Right cardiac atrium (tissue), 5 donors: ENCODE data around the gene CD2. TPM values are rescaled to one million over a fixed set of nuclear protein-coding genes. Genes with fewer than 3 reads are reported as not detected.

Experiments
- ATAC-seq, 2 donors: fragments of 200-7000 bp; cut with Tn5 transposase; one replicate each; pipeline versions ENCODE4 v1.8.0 to v1.9.1; 2020; ENCODE audit warnings: moderate library complexity in 2 of 2, mild to moderate bottlenecking in 1 of 2
- DNase-seq, 3 donors: peaks; one replicate each; pipeline ENCODE4 v3.0.0-alpha.2; 2020
- H3K27ac ChIP-seq: one replicate; pipeline ENCODE4 v1.5.1; 2013; ENCODE audit warnings: mild to moderate bottlenecking, low read length, control low read depth, moderate library complexity
- H3K27me3 ChIP-seq: one replicate; pipeline ENCODE4 v1.6.1; 2013; ENCODE audit not compliant: control insufficient read depth, insufficient read depth
- H3K4me1 ChIP-seq: one replicate; pipeline ENCODE4 v1.6.1; 2013; ENCODE audit warnings: low read length; ENCODE audit not compliant: control insufficient read depth, insufficient read depth
- H3K4me3 ChIP-seq: one replicate; pipeline ENCODE4 v1.5.1; 2013; ENCODE audit warnings: low read length, control low read depth
- H3K9me3 ChIP-seq: one replicate; pipeline ENCODE4 v1.6.1; 2013; ENCODE audit warnings: low read length; ENCODE audit not compliant: control insufficient read depth
- WGBS: extraction: QIAGEN DNeasy Blood & Tissue Kit; methylation state at CpG from one replicate; pipeline ENCODE4 v1.1.7; 2013; 5-methylcytosine and 5-hydroxymethylcytosine counted together
- intact Hi-C, 4 donors: fragments of 100-400 bp; cut with DNase I; formaldehyde crosslinking; loops; one replicate each; pipeline versions ENCODE4 v1.11.0 to v1.14.0; 2022 to 2023
- polyA plus RNA-seq: library from polyadenylated mRNA; stranded (reverse); fragments of 200-250 nt; gene quantifications from one replicate; pipeline ENCODE4 v1.2.3, GENCODE V29; 2013
- total RNA-seq, 4 donors: library from RNA; stranded (reverse); fragmentation: NEBNext Ultra II Directional; extraction: Animal tissue kit (Norgen Biotek cat#: 25700); gene quantifications; one replicate each; pipeline ENCODE4 v1.2.1, GENCODE V29; 2021
- donor health status: healthy with polysubstance abuse.
- donor health status: DM: no; HTN: yes; CAD: no.
- donor health status: DM: no; HTN: no; CAD: no.
- donor health status: DM: no; HTN: yes; CAD: no; lungs with severe emphysema.
- donor health status: DM: yes; HTN: yes; CAD: no.

The CD2 gene
- total and polyA plus RNA-seq, 5 donors = 0.59 to 2.6 (median 0.96) TPM

GRCh38 chr1:116769104-116769452 lies 14.8 kb downstream of the CD2 start:
- no peak overlapping the region for H3K4me3 ChIP-seq
- intact Hi-C loops = no loop called here
- no peaks in the 10 kb centered on the region for H3K27me3 ChIP-seq
- 76% methylated on average over 6 of the region's 6 CpGs for WGBS
- ATAC-seq = no peak
- no peak for DNase-seq
- H3K27ac ChIP-seq = no peak overlapping the region
- H3K9me3 ChIP-seq = no peaks in the 10 kb centered on the region
- H3K4me1 ChIP-seq = no peaks in the 10 kb centered on the region

- Histone ChIP-seq H3K9me3 (no peaks in the 10 kb centered on the region), H3K27ac (no peak overlapping the region), H3K4me1 (no peaks in the 10 kb centered on the region), H3K27me3 (no peaks in the 10 kb centered on the region), H3K4me3 (no peak overlapping the region)
- DNase-seq = peak in 1 of 3 donors; percentile 48
- no peak for ATAC-seq
- 76% methylated on average over 1 of the region's 1 CpG for WGBS
- intact Hi-C loops = no loop called here
These were observed 15.3 kb downstream of the CD2 start for GRCh38 chr1:116769561-116769977.

GRCh38 chr1:116769994-116770393 lies 15.8 kb downstream of the CD2 start:
- no peak for ATAC-seq
- intact Hi-C loops = no loop called here
- Histone ChIP-seq H3K27ac (no peak overlapping the region), H3K4me1 (no peaks in the 10 kb centered on the region), H3K4me3 (no peak overlapping the region), H3K9me3 (no peaks in the 10 kb centered on the region), H3K27me3 (no peaks in the 10 kb centered on the region)
- DNase-seq = no peak
- WGBS = 91% methylated on average over 9 of the region's 9 CpGs

GRCh38 chr1:116770625-116771024 lies 16.4 kb downstream of the CD2 start:
- Histone ChIP-seq H3K27me3 (no peaks in the 10 kb centered on the region), H3K27ac (no peak overlapping the region), H3K4me1 (no peaks in the 10 kb centered on the region), H3K9me3 (no peaks in the 10 kb centered on the region), H3K4me3 (no peak overlapping the region)
- ATAC-seq (no peak), DNase-seq (no peak)
- intact Hi-C loops = no loop called here
- WGBS = 83% methylated on average over 5 of the region's 5 CpGs

- 80% methylated on average over 2 of the region's 2 CpGs for WGBS
- no peak for ATAC-seq
- H3K9me3 ChIP-seq = no peaks in the 10 kb centered on the region
These were observed 17.9 kb downstream of the CD2 start for GRCh38 chr1:116771997-116772647.

GRCh38 chr1:116772648-116773045 lies 18.4 kb downstream of the CD2 start:
- intact Hi-C loops = no loop called here
- H3K4me3 ChIP-seq = no peak overlapping the region
- H3K9me3 ChIP-seq = no peaks in the 10 kb centered on the region
- no peak overlapping the region for H3K27ac ChIP-seq
- WGBS = 56% methylated on average over 1 of the region's 1 CpG
- H3K4me1 ChIP-seq = no peaks in the 10 kb centered on the region
- no peak for ATAC-seq
- no peaks in the 10 kb centered on the region for H3K27me3 ChIP-seq
- no peak for DNase-seq

More at GRCh38 chr1:116771997-116772647, 17.9 kb downstream of the CD2 start:
- H3K27me3 ChIP-seq = no peaks in the 10 kb centered on the region
- no peak for DNase-seq
- intact Hi-C loops = no loop called here
- no peak overlapping the region for H3K4me3 ChIP-seq
- H3K4me1 ChIP-seq = no peaks in the 10 kb centered on the region
- H3K27ac ChIP-seq = no peak overlapping the region

- H3K9me3 ChIP-seq = no peaks in the 10 kb centered on the region
- H3K27me3 ChIP-seq = no peaks in the 10 kb centered on the region
- WGBS = 81% methylated on average over 29 of the region's 29 CpGs
- no peak overlapping the region for H3K4me3 ChIP-seq
- no peak for ATAC-seq
- peak in 1 of 3 donors; percentile 41 for DNase-seq
- intact Hi-C loops = no loop called here
- no peak overlapping the region for H3K27ac ChIP-seq
- H3K4me1 ChIP-seq = no peaks in the 10 kb centered on the region
These were observed 21.0 kb downstream of the CD2 start for GRCh38 chr1:116775116-116775752.

- DNase-seq = no peak
- WGBS = 69% methylated on average over 3 of the region's 3 CpGs
- no peak for ATAC-seq
- Histone ChIP-seq H3K4me3 (no peak overlapping the region), H3K27ac (no peak overlapping the region), H3K4me1 (no peaks in the 10 kb centered on the region), H3K9me3 (no peaks in the 10 kb centered on the region), H3K27me3 (no peaks in the 10 kb centered on the region)
- intact Hi-C loops = no loop called here
These were observed 23.9 kb downstream of the CD2 start for GRCh38 chr1:116777831-116778830.

GRCh38 chr1:116781034-116781433 lies 26.8 kb downstream of the CD2 start:
- H3K9me3 ChIP-seq = no peaks in the 10 kb centered on the region
- H3K27me3 ChIP-seq = no peaks in the 10 kb centered on the region
- intact Hi-C loops = no loop called here
- no peak for ATAC-seq
- no peak overlapping the region for H3K4me3 ChIP-seq
- WGBS = 96% methylated on average over 6 of the region's 6 CpGs
- DNase-seq = no peak
- H3K27ac ChIP-seq = no peak overlapping the region
- no peaks in the 10 kb centered on the region for H3K4me1 ChIP-seq

- 79% methylated on average over 4 of the region's 4 CpGs for WGBS
- Histone ChIP-seq H3K9me3 (no peaks in the 10 kb centered on the region), H3K4me3 (no peak overlapping the region), H3K27ac (no peak overlapping the region), H3K4me1 (no peaks in the 10 kb centered on the region), H3K27me3 (no peaks in the 10 kb centered on the region)
- DNase-seq (no peak), ATAC-seq (no peak)
- intact Hi-C loops = no loop called here
These were observed 30.8 kb downstream of the CD2 start for GRCh38 chr1:116785006-116785405.

GRCh38 chr1:116786049-116786448 lies 31.8 kb downstream of the CD2 start:
- Histone ChIP-seq H3K9me3 (no peaks in the 10 kb centered on the region), H3K4me3 (no peak overlapping the region), H3K27me3 (no peaks in the 10 kb centered on the region), H3K4me1 (no peaks in the 10 kb centered on the region), H3K27ac (no peak overlapping the region)
- intact Hi-C loops = no loop called here
- DNase-seq (no peak), ATAC-seq (no peak)
- 86% methylated on average over 1 of the region's 1 CpG for WGBS
